Tibial nerve (tissue), 4 donors: Measurements from ENCODE around the gene PSENEN. TPM values are rescaled to one million over a fixed set of nuclear protein-coding genes. Genes with fewer than 3 reads are reported as not detected.

Source experiments
- DNase-seq, 2 donors: peaks; one replicate each; pipeline ENCODE4 v3.0.0-alpha.2; 2019; ENCODE audit warnings: low spot score in 2 of 2
- H3K27ac ChIP-seq, 4 donors: fragments of 200-600 bp; sonication (generic) in 3 of 4; one replicate each; pipeline ENCODE4 v1.5.1; 2017 to 2019; ENCODE audit warnings: mild to moderate bottlenecking in 1 of 4
- H3K27me3 ChIP-seq, 2 donors: fragments of 200-600 bp; sonication (generic) in 1 of 2; one replicate each; pipeline versions ENCODE4 v1.5.1 to v1.6.0; 2017 to 2019
- H3K36me3 ChIP-seq, 3 donors: fragments of 200-600 bp; sonication (generic); one replicate each; pipeline ENCODE4 v1.5.1; 2018 to 2019
- H3K4me1 ChIP-seq, 4 donors: fragments of 200-600 bp; sonication (generic) in 3 of 4; one replicate each; pipeline ENCODE4 v1.5.1; 2017 to 2019
- H3K4me3 ChIP-seq, 4 donors: fragments of 200-600 bp; sonication (generic) in 3 of 4; one replicate each; pipeline ENCODE4 v1.5.1; 2017 to 2019; ENCODE audit warnings: mild to moderate bottlenecking in 1 of 4, moderate library complexity in 1 of 4
- H3K9me3 ChIP-seq, 4 donors: fragments of 200-600 bp; sonication (generic) in 3 of 4; one replicate each; pipeline ENCODE4 v1.5.1; 2017 to 2019
- CTCF ChIP-seq, 5 experiments: fragments of 200-600 bp in 3 of 5; fragments of 450-650 bp in 2 of 5; sonication (generic) in 3 of 5; IDR thresholded peaks; one replicate each; pipeline ENCODE4 v1.5.1; 2016 to 2019; ENCODE audit warnings: antibody characterized with exemption in 5 of 5, mild to moderate bottlenecking in 3 of 5, moderate library complexity in 2 of 5
- EP300 ChIP-seq, 2 donors: sonication (generic); formaldehyde crosslinking; IDR thresholded peaks; one replicate each; pipeline ENCODE4 v1.6.1; 2017; ENCODE audit warnings: antibody characterized with exemption in 2 of 2, mild to moderate bottlenecking in 1 of 2
- POLR2A ChIP-seq, 2 donors: fragments of 450-650 bp; IDR thresholded peaks; one replicate each; pipeline ENCODE4 v1.6.1; 2017; ENCODE audit warnings: antibody characterized with exemption in 2 of 2, mild to moderate bottlenecking in 2 of 2, moderate library complexity in 2 of 2
- WGBS, 2 donors: methylation state at CpG; one replicate each; pipeline ENCODE4 v1.1.5; 2018; 5-methylcytosine and 5-hydroxymethylcytosine counted together
- total RNA-seq, 4 donors: library from RNA; depleted of rRNA; stranded (reverse); fragments of >200 nt; gene quantifications; one replicate each; pipeline ENCODE4 v1.1.0, GENCODE V29; 2016

Gene PSENEN
- total RNA-seq, 4 donors from 2014 or later = 33.1 to 46.7 (median 40.3) TPM

- peaks cover 0 to 16% (median 3%) of the 10 kb centered on the region in 4 donors for H3K4me1 ChIP-seq
- H3K27me3 ChIP-seq = no peaks in the 10 kb centered on the region
- H3K36me3 ChIP-seq = no peaks in the 10 kb centered on the region
- H3K9me3 ChIP-seq = no peaks in the 10 kb centered on the region
- H3K4me3 ChIP-seq = no peak overlapping the region
- no peak overlapping the region for H3K27ac ChIP-seq
- no peak for TF ChIP-seq POLR2A (IDR thresholded peaks at IDR 0.05)
- no peak for TF ChIP-seq CTCF (IDR thresholded peaks at IDR 0.05)
- TF ChIP-seq EP300 (IDR thresholded peaks at IDR 0.05) = no peak
- no peak for DNase-seq
- 56 to 58% methylated on average over 9 of the region's 9 CpGs for WGBS, 2 donors
Measured at GRCh38 chr19:35703343-35703742, 42.1 kb upstream of the PSENEN start.

GRCh38 chr19:35704218-35704617 lies 41.2 kb upstream of the PSENEN start, which contains the start of gene ZBTB32:
TSS of gene ZBTB32 (plus strand) at chr19:35704558. CDS start at chr19:35714627, 10,069 bp downstream.
- Histone ChIP-seq H3K4me1 (peaks cover 0 to 16% (median 3%) of the 10 kb centered on the region in 4 donors), H3K4me3 (no peak within 1 kb of the TSS)
- WGBS, 2 donors = 24 to 29% methylated on average over 22 to 24 of the region's 24 CpGs

GRCh38 chr19:35708391-35708790 lies 37.1 kb upstream of the PSENEN start:
- 100% methylated on average over 1 of the region's 1 CpG for WGBS, 2 donors
- TF ChIP-seq CTCF (IDR thresholded peaks at IDR 0.05) = no peak
- TF ChIP-seq POLR2A (IDR thresholded peaks at IDR 0.05) = no peak
- no peak for TF ChIP-seq EP300 (IDR thresholded peaks at IDR 0.05)

More at GRCh38 chr19:35704218-35704617, 41.2 kb upstream of the PSENEN start, which contains the start of gene ZBTB32:
- H3K36me3 ChIP-seq = no peaks in the 10 kb centered on the region
- no peak for TF ChIP-seq EP300 (IDR thresholded peaks at IDR 0.05)
- H3K27ac ChIP-seq = no peak within 1 kb of the TSS
- H3K27me3 ChIP-seq = no peaks in the 10 kb centered on the region
- no peaks in the 10 kb centered on the region for H3K9me3 ChIP-seq
- no peak for DNase-seq

GRCh38 chr19:35710784-35711723 lies 34.4 kb upstream of the PSENEN start:
- H3K27me3 ChIP-seq = no peaks in the 10 kb centered on the region
- TF ChIP-seq POLR2A (IDR thresholded peaks at IDR 0.05) (no peak), EP300 (IDR thresholded peaks at IDR 0.05) (no peak), CTCF (IDR thresholded peaks at IDR 0.05) (no peak)
- no peaks in the 10 kb centered on the region for H3K9me3 ChIP-seq
- no peak for DNase-seq
- H3K4me1 ChIP-seq = peaks cover 0 to 13% (median 9%) of the 10 kb centered on the region in 4 donors
- no peak overlapping the region for H3K27ac ChIP-seq
- WGBS, 2 donors = 58 to 60% methylated on average over 13 of the region's 13 CpGs
- H3K4me3 ChIP-seq = no peak overlapping the region
- no peaks in the 10 kb centered on the region for H3K36me3 ChIP-seq

More at GRCh38 chr19:35708391-35708790, 37.1 kb upstream of the PSENEN start:
- Histone ChIP-seq H3K4me3 (no peak overlapping the region), H3K27me3 (no peaks in the 10 kb centered on the region), H3K9me3 (no peaks in the 10 kb centered on the region), H3K27ac (no peak overlapping the region), H3K4me1 (no peaks in the 10 kb centered on the region), H3K36me3 (no peaks in the 10 kb centered on the region)
- no peak for DNase-seq

- H3K4me1 ChIP-seq = peaks cover 0 to 15% (median 12%) of the 10 kb centered on the region in 4 donors
- H3K27me3 ChIP-seq = no peaks in the 10 kb centered on the region
- TF ChIP-seq EP300 (IDR thresholded peaks at IDR 0.05) (no peak), POLR2A (IDR thresholded peaks at IDR 0.05) (no peak), CTCF (IDR thresholded peaks at IDR 0.05) (no peak)
- H3K4me3 ChIP-seq = peak overlapping the region in 1 of 4 donors; percentile 21
- no peak for DNase-seq
- H3K27ac ChIP-seq = no peak overlapping the region
- H3K9me3 ChIP-seq = no peaks in the 10 kb centered on the region
- 68 to 70% methylated on average over 11 of the region's 11 CpGs for WGBS, 2 donors
- no peaks in the 10 kb centered on the region for H3K36me3 ChIP-seq
Measured at GRCh38 chr19:35712567-35713505, 32.6 kb upstream of the PSENEN start.
